HepG2 (cell line): ENCODE data around the gene NRIP2. TPM values are rescaled to one million over a fixed set of nuclear protein-coding genes. Genes with fewer than 3 reads are reported as not detected.

Experiments
- ATAC-seq: fragments of 200-7000 bp; cut with Tn5 transposase; 3 replicates; pipeline ENCODE4 v1.9.1; 2020; ENCODE audit warnings: mild to moderate bottlenecking, moderate library complexity
- BruUV-seq: library from RNA; stranded (reverse); fragments of 400-500 nt; replicated peaks from 2 replicates; lab custom pipeline; 2021; lab: Mats Ljungman, UMichigan
- CTCF ChIA-PET: fragments of 300-600 bp; formaldehyde crosslinking; extraction: SDS; loops from one replicate; lab custom pipeline; 2021; ENCODE audit warnings: low total read pairs, inconsistent platforms, low intra/inter-chr PET ratio; lab: Yijun Ruan, JAX
- POLR2A ChIA-PET: fragments of 350-600 bp; sonication (Branson Sonifier 250); formaldehyde crosslinking; loops from one replicate; lab custom pipeline; 2020; ENCODE audit warnings: antibody characterized with exemption, inconsistent platforms; lab: Yijun Ruan, JAX
- DNase-seq: peaks from one replicate; pipeline ENCODE4 v3.0.0-alpha.2; 2015; ENCODE audit warnings: low spot score
- FAIRE-seq: peaks from 3 replicates; lab custom pipeline; 2011; peaks lifted over from hg19 to GRCh38; lab: Jason Lieb, UNC
- H2AFZ ChIP-seq: one replicate; pipeline ENCODE4 v1.6.1; 2011; ENCODE audit warnings: low read length, inconsistent platforms
- H3K27ac ChIP-seq: fragments of 300-600 bp; 3 replicates; pipeline ENCODE4 v1.8.0; 2011; ENCODE audit warnings: mixed run types, mild to moderate bottlenecking, mixed read lengths, low read length, inconsistent platforms; ENCODE audit not compliant: insufficient read depth; ENCODE audit errors: extremely low read length
- H3K27me3 ChIP-seq, 2 experiments: fragments of 200-600 bp in 1 of 2; 2 replicates in 1 of 2; 3 replicates in 1 of 2; pipeline versions ENCODE4 v1.6.0 to v1.8.0; 2011; ENCODE audit warnings: low read length in 2 of 2, mild to moderate bottlenecking in 2 of 2, moderate library complexity in 2 of 2, inconsistent platforms in 1 of 2; ENCODE audit not compliant: insufficient read depth in 2 of 2, control insufficient read depth in 1 of 2
- H3K36me3 ChIP-seq, 2 experiments: fragments of 200-600 bp in 1 of 2; replicated peaks in 1 of 2; 2 replicates in 1 of 2; 3 replicates in 1 of 2; pipeline versions ENCODE4 v1.5.1 to v1.8.0; 2011; ENCODE audit warnings: low read length in 2 of 2, inconsistent platforms in 1 of 2; ENCODE audit not compliant: insufficient read depth in 2 of 2, control insufficient read depth in 1 of 2
- H3K4me1 ChIP-seq: 2 replicates; pipeline ENCODE4 v1.5.1; 2012; ENCODE audit warnings: low read length, inconsistent platforms; ENCODE audit not compliant: insufficient read depth
- H3K4me2 ChIP-seq: 2 replicates; pipeline ENCODE4 v1.6.0; 2011; ENCODE audit warnings: low read depth, low read length, inconsistent platforms
- H3K4me3 ChIP-seq, 3 experiments: fragments of 200-600 bp in 1 of 3; sonication (generic), shearing (Covaris generic) in 1 of 3; replicated peaks in 1 of 3; 2 replicates each; pipeline ENCODE4 v1.5.1; 2011 to 2016; ENCODE audit warnings: low read length in 3 of 3, inconsistent platforms in 2 of 3, low read depth in 2 of 3, mild to moderate bottlenecking in 2 of 3, control low read depth in 1 of 3, mixed read lengths in 1 of 3; ENCODE audit not compliant: insufficient read depth in 1 of 3
- H3K79me2 ChIP-seq: one replicate; pipeline ENCODE4 v1.6.1; 2011; ENCODE audit warnings: low read length, inconsistent platforms; ENCODE audit not compliant: insufficient read depth
- H3K9ac ChIP-seq: 2 replicates; pipeline ENCODE4 v1.6.0; 2011; ENCODE audit warnings: mild to moderate bottlenecking, low read depth, low read length, inconsistent platforms; ENCODE audit not compliant: insufficient read depth
- H3K9me3 ChIP-seq: 2 replicates; pipeline ENCODE4 v1.5.1; 2012; ENCODE audit warnings: mild to moderate bottlenecking, low read length
- H4K20me1 ChIP-seq: 2 replicates; pipeline ENCODE4 v1.6.0; 2011; ENCODE audit warnings: inconsistent platforms, mild to moderate bottlenecking, low read length, moderate library complexity; ENCODE audit not compliant: insufficient read depth
- BRCA1 ChIP-seq: sonication (generic); formaldehyde crosslinking; IDR thresholded peaks from 2 replicates; pipeline ENCODE4 v1.4.0; 2020; ENCODE audit warnings: missing genetic modification reagents
- MAFG ChIP-seq: sonication (generic); formaldehyde crosslinking; IDR thresholded peaks from 2 replicates; pipeline ENCODE4 v1.5.1; 2020; ENCODE audit warnings: mild to moderate bottlenecking, missing genetic modification reagents
- MYPOP ChIP-seq: sonication (generic); formaldehyde crosslinking; IDR thresholded peaks from 2 replicates; pipeline ENCODE4 v1.8.1; 2023; ENCODE audit warnings: mild to moderate bottlenecking, moderate library complexity, missing genetic modification reagents
- NCOA5 ChIP-seq: sonication (generic); formaldehyde crosslinking; IDR thresholded peaks from 2 replicates; pipeline ENCODE4 v1.4.0; 2020; ENCODE audit warnings: missing genetic modification reagents
- PLRG1 ChIP-seq: fragments of 450-650 bp; conservative IDR thresholded peaks from 2 replicates; pipeline ENCODE4 v1.6.1; 2016
- TAF15 ChIP-seq: fragments of 200-400 bp; formaldehyde crosslinking; IDR thresholded peaks from one replicate; pipeline ENCODE4 v1.6.1; 2018; ENCODE audit warnings: mild to moderate bottlenecking, low read depth, low read length; ENCODE audit not compliant: poor library complexity, severe bottlenecking
- ZNF496 ChIP-seq: sonication (generic); formaldehyde crosslinking; IDR thresholded peaks from 2 replicates; pipeline ENCODE4 v1.8.1; 2023; ENCODE audit warnings: mild to moderate bottlenecking, moderate library complexity, missing genetic modification reagents; ENCODE audit not compliant: insufficient replicate concordance
- ZNF556 ChIP-seq: sonication (generic); formaldehyde crosslinking; IDR thresholded peaks from 2 replicates; pipeline ENCODE4 v1.4.0; 2020; ENCODE audit warnings: mild to moderate bottlenecking, missing genetic modification reagents, borderline replicate concordance
- ZNF749 ChIP-seq: sonication (generic); formaldehyde crosslinking; IDR thresholded peaks from 2 replicates; pipeline ENCODE4 v1.8.0; 2022; ENCODE audit warnings: mild to moderate bottlenecking, missing genetic modification reagents, moderate library complexity, borderline replicate concordance
- whole genome bisulfite sequencing: methylation state at CpG from one replicate; pipeline ENCODE4 v1.1.6; 2017; ENCODE audit warnings: low lambda C conversion rate; 5-methylcytosine and 5-hydroxymethylcytosine counted together
- in situ Hi-C: cut with HindIII; loops from 2 replicates; pipeline ENCODE4 v1.10.0; 2017; ENCODE audit warnings: low pct_unique_long_range_greater_than_20kb; ENCODE audit not compliant: extremely low pct_ligation_motif_present
- intact Hi-C: fragments of 100-400 bp; cut with micrococcal nuclease; formaldehyde crosslinking; loops from one replicate; pipeline ENCODE4 v1.10.0; 2022; ENCODE audit not compliant: unreplicated experiment
- polyA plus RNA-seq, 8 experiments: library from polyadenylated mRNA; depleted of rRNA in 3 of 8; stranded (reverse) in 7 of 8; unstranded in 1 of 8; fragments of >200 nt; fragmentation: Illumina TruSeq in 4 of 8; extraction: Trizol in 4 of 8; gene quantifications; 2 replicates each; pipeline versions ENCODE4 v1.2.1 to v1.2.3, GENCODE V29; 2011 to 2016; ENCODE audit warnings: low read depth in 4 of 8, missing spikeins in 1 of 8, mixed read lengths in 1 of 8; ENCODE audit not compliant: insufficient read depth in 1 of 8
- total RNA-seq, 5 experiments: library from RNA; depleted of rRNA; stranded (reverse); fragments of >200 nt; fragmentation: Illumina TruSeq; extraction: Trizol; gene quantifications; 2 replicates each; pipeline ENCODE4 v1.2.3, GENCODE V29; 2016; ENCODE audit warnings: low read depth in 1 of 5
- TF ChIP-seq, protein P1 (sequence below): sonication (generic); formaldehyde crosslinking; IDR thresholded peaks from 2 replicates; pipeline ENCODE4 v1.5.1; 2020; ENCODE audit warnings: mild to moderate bottlenecking, missing genetic modification reagents, moderate library complexity

Gene NRIP2
- total and polyA plus RNA-seq, 2 of the 13 experiments (the other 11 are each of a cell fraction or from before 2014, with no cell fraction given): not detected

DNA sequence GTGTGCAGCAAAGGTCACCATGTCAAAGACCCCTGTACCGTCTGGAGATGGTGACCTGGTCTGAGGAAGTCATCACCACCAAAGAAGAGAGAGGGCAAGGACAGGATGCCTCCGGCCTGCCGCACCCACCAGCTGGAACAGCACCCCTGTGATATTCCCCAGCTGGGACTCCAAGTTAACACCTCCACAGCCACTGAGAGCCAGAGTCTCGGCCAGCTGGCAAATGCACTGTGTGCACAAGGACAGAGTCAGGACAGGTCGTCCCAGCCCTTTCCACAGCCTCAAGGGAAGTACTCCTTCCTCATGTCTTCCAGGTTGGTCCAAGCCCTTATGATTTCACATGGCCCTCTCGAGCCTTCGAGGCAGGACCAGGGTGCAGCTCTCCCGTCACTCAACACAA lies 59.4 kb downstream of the NRIP2 start:
- Histone ChIP-seq H3K36me3 (no peaks in the 10 kb centered on the region), H3K9me3 (no peaks in the 10 kb centered on the region), H2AFZ (no peak overlapping the region), H3K79me2 (no peaks in the 10 kb centered on the region), H3K4me3 (no peak overlapping the region), H3K9ac (no peak overlapping the region), H4K20me1 (no peaks in the 10 kb centered on the region), H3K4me1 (no peaks in the 10 kb centered on the region), H3K4me2 (no peak overlapping the region), H3K27ac (no peak overlapping the region), H3K27me3 (peaks cover 5 to 58% of the 10 kb centered on the region in 2 experiments; a peak in 4 of 5 replicates)
- ATAC-seq (no peak), FAIRE-seq (no peak), DNase-seq (no peak)
- no TSS peak for BruUV-seq
- POLR2A ChIA-PET: no interaction called here
- TF ChIP-seq, protein P1, sequence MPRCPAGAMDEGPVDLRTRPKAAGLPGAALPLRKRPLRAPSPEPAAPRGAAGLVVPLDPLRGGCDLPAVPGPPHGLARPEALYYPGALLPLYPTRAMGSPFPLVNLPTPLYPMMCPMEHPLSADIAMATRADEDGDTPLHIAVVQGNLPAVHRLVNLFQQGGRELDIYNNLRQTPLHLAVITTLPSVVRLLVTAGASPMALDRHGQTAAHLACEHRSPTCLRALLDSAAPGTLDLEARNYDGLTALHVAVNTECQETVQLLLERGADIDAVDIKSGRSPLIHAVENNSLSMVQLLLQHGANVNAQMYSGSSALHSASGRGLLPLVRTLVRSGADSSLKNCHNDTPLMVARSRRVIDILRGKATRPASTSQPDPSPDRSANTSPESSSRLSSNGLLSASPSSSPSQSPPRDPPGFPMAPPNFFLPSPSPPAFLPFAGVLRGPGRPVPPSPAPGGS: no peak
- TF ChIP-seq ZNF556 (CRISPR knock-in tag): no peak
- no peak for TF ChIP-seq TAF15
- TF ChIP-seq MYPOP: no peak
- TF ChIP-seq ZNF496 (CRISPR knock-in tag): no peak
- no peak for TF ChIP-seq BRCA1 (CRISPR knock-in tag)
- TF ChIP-seq ZNF749: no peak
- TF ChIP-seq PLRG1: no peak
- no peak for TF ChIP-seq NCOA5 (CRISPR knock-in tag)
- no peak for TF ChIP-seq MAFG (CRISPR knock-in tag)
- in situ Hi-C loops: no loop called here
- CTCF ChIA-PET: no interaction called here
- 4% methylated on average over 3 of the region's 8 CpGs for WGBS
- intact Hi-C loops: no loop called here

Other genes starting within 250 kb of the NRIP2 start
- 66.1 and 76.3 TPM in 2 replicates for gene FKBP4, start 40.1 kb downstream of the NRIP2 start, total RNA-seq (2016; rRNA removed; fragmentation: Illumina TruSeq; extraction: Trizol)
- 25.7 and 29.6 TPM in 2 replicates for gene FKBP4, start 40.1 kb downstream of the NRIP2 start, polyA plus RNA-seq (2011; rRNA removed)
- 8.9 and 15.5 TPM in 2 replicates for gene ITFG2, start 22.4 kb downstream of the NRIP2 start, total RNA-seq (2016; rRNA removed; fragmentation: Illumina TruSeq; extraction: Trizol)
- gene ITFG2, start 22.4 kb downstream of the NRIP2 start, polyA plus RNA-seq (2011; rRNA removed): 12.5 and 14.8 TPM in 2 replicates
- 0.17 TPM in 1 of 2 replicates, not detected in the other for gene TEX52, start 22.0 kb upstream of the NRIP2 start, total RNA-seq (2016; rRNA removed; fragmentation: Illumina TruSeq; extraction: Trizol)
- gene TEX52, start 22.0 kb upstream of the NRIP2 start, polyA plus RNA-seq (2011; rRNA removed): 0.05 TPM in 1 of 2 replicates, not detected in the other
- 25.9 and 28.6 TPM in 2 replicates for gene FOXM1, start 42.1 kb upstream of the NRIP2 start, total RNA-seq (2016; rRNA removed; fragmentation: Illumina TruSeq; extraction: Trizol)
- gene FOXM1, start 42.1 kb upstream of the NRIP2 start, polyA plus RNA-seq (2011; rRNA removed): 13.0 and 17.1 TPM in 2 replicates
- gene RHNO1, start 42.2 kb upstream of the NRIP2 start, total RNA-seq (2016; rRNA removed; fragmentation: Illumina TruSeq; extraction: Trizol): 27.2 and 30.4 TPM in 2 replicates
- 37.4 and 49.6 TPM in 2 replicates for gene RHNO1, start 42.2 kb upstream of the NRIP2 start, polyA plus RNA-seq (2011; rRNA removed)
- gene TULP3, start 55.9 kb upstream of the NRIP2 start, total RNA-seq (2016; rRNA removed; fragmentation: Illumina TruSeq; extraction: Trizol): 11.2 and 11.8 TPM in 2 replicates
- gene TULP3, start 55.9 kb upstream of the NRIP2 start, polyA plus RNA-seq (2011; rRNA removed): 10.7 and 13.2 TPM in 2 replicates
- gene TEAD4, start 124.4 kb upstream of the NRIP2 start, total RNA-seq (2016; rRNA removed; fragmentation: Illumina TruSeq; extraction: Trizol): 45.0 and 46.3 TPM in 2 replicates
- 65.0 and 69.4 TPM in 2 replicates for gene TEAD4, start 124.4 kb upstream of the NRIP2 start, polyA plus RNA-seq (2011; rRNA removed)
- gene TSPAN9, start 242.3 kb upstream of the NRIP2 start, total RNA-seq (2016; rRNA removed; fragmentation: Illumina TruSeq; extraction: Trizol): 11.6 and 18.1 TPM in 2 replicates
- 42.3 and 58.2 TPM in 2 replicates for gene TSPAN9, start 242.3 kb upstream of the NRIP2 start, polyA plus RNA-seq (2011; rRNA removed)